ENCODE results near the gene GRPEL1.

GRPEL1 gene

GRCh38 chr4:7068883-7069282 is 1.0 kb upstream of the GRPEL1 start:
- Histone ChIP-seq H3K36me3 (ENCODE audit: control insufficient read depth in 2 of 2, insufficient read depth in 1 of 2, low read length in 2 of 2) (peaks cover 0 to 27% of the 10 kb centered on the region in 2 experiments; a peak in 2 of 3 replicates), H3K27ac (ENCODE audit: extremely low read depth, low read depth, low read length) (no peak overlapping the region), H3K4me3 (ENCODE audit: low read depth, low read length) (peak overlapping the region; percentile 62), H3K4me1 (ENCODE audit: control insufficient read depth, insufficient read depth, low read length) (peaks cover 2% of the 10 kb centered on the region; the same call in 1 of the 2 replicates), H3K9me3 (ENCODE audit: control insufficient read depth, insufficient read depth, low read depth, low read length) (no peaks in the 10 kb centered on the region)
- ChIA-PET CTCF (interaction anchor here (0.7 to 6.3 kb wide), 10 partner anchors 14 to 394 kb away, joined by 3 to 69 read pairs (median 4); partner anchors contain the start of gene TADA2B), POLR2A (interaction anchor here (0.8 to 1.7 kb wide), 6 partner anchors 26 to 344 kb away, joined by 3 to 8 read pairs (median 4); partner anchors contain the start of gene TBC1D14)
- no peak for TF ChIP-seq ZNF19 (tag by site-specific recombination; IDR thresholded peaks at IDR 0.05; ENCODE audit: low read depth)
- peak; percentile 61 for TF ChIP-seq REST (tag by site-specific recombination; IDR thresholded peaks at IDR 0.05)
- TF ChIP-seq GLIS2 (tag by site-specific recombination; IDR thresholded peaks at IDR 0.05) = peak; percentile 21; the same call in 1 of the 2 replicates

GRCh38 chr4:7068279-7068842 is 497 bp upstream of the GRPEL1 start:
- peaks cover 2% of the 10 kb centered on the region; the same call in 1 of the 2 replicates for H3K4me1 ChIP-seq (ENCODE audit: control insufficient read depth, insufficient read depth, low read length)
- H3K27ac ChIP-seq (ENCODE audit: extremely low read depth, low read depth, low read length) = no peak overlapping the region
- POLR2A ChIA-PET = interaction anchor here (0.5 to 2.3 kb wide), 21 partner anchors 9 to 961 kb away, joined by 3 to 14 read pairs (median 5); partner anchors contain the start of genes MRFAP1, TADA2B and TBC1D14
- CTCF ChIA-PET = interaction anchor here (0.7 to 6.3 kb wide), 5 partner anchors 14 to 394 kb away, joined by 3 to 69 read pairs (median 15); partner anchors contain the start of gene TADA2B
- H3K9me3 ChIP-seq (ENCODE audit: control insufficient read depth, insufficient read depth, low read depth, low read length) = no peaks in the 10 kb centered on the region
- H3K36me3 ChIP-seq (ENCODE audit: control insufficient read depth in 2 of 2, insufficient read depth in 1 of 2, low read length in 2 of 2) = peaks cover 0 to 32% of the 10 kb centered on the region in 2 experiments; a peak in 2 of 3 replicates
- H3K4me3 ChIP-seq (ENCODE audit: low read depth, low read length) = peak overlapping the region; percentile 62
- TF ChIP-seq ZSCAN16 (tag by site-specific recombination; IDR thresholded peaks at IDR 0.05) = no peak
- TF ChIP-seq ZBTB21 (tag by site-specific recombination; IDR thresholded peaks at IDR 0.05) = no peak
- TF ChIP-seq KLF8 (tag by site-specific recombination; IDR thresholded peaks at IDR 0.05) = peak; percentile 74
- no peak for TF ChIP-seq ZNF623 (tag by site-specific recombination; IDR thresholded peaks at IDR 0.05)
- TF ChIP-seq ZNF561 (tag by site-specific recombination; IDR thresholded peaks at IDR 0.05; ENCODE audit: borderline replicate concordance) = no peak
- TF ChIP-seq ZNF624 (tag by site-specific recombination; IDR thresholded peaks at IDR 0.05) = no peak
- no peak for TF ChIP-seq ZSCAN23 (tag by site-specific recombination; IDR thresholded peaks at IDR 0.05)
- no peak for TF ChIP-seq ZNF202 (tag by site-specific recombination; IDR thresholded peaks at IDR 0.05; ENCODE audit: borderline replicate concordance)
- TF ChIP-seq ZNF580 (tag by site-specific recombination; IDR thresholded peaks at IDR 0.05) = no peak
- TF ChIP-seq ZBTB17 (tag by site-specific recombination; IDR thresholded peaks at IDR 0.05) = no peak
- TF ChIP-seq ZNF548 (tag by site-specific recombination; IDR thresholded peaks at IDR 0.05) = no peak
- no peak for TF ChIP-seq ZNF341 (tag by site-specific recombination; IDR thresholded peaks at IDR 0.05; ENCODE audit: low read depth)
- no peak for TF ChIP-seq ZNF26 (tag by site-specific recombination; IDR thresholded peaks at IDR 0.05)
- TF ChIP-seq ZNF169 (tag by site-specific recombination; IDR thresholded peaks at IDR 0.05) = no peak
- TF ChIP-seq ZBTB11 (tag by site-specific recombination; conservative IDR thresholded peaks at IDR 0.05; ENCODE audit: low read depth) = no peak
- TF ChIP-seq ZNF138 (tag by site-specific recombination; IDR thresholded peaks at IDR 0.05; ENCODE audit: borderline replicate concordance) = no peak
- TF ChIP-seq HOXC10 (CRISPR knock-in tag; IDR thresholded peaks at IDR 0.05) = no peak
- TF ChIP-seq ZNF280C (tag by site-specific recombination; IDR thresholded peaks at IDR 0.05) = no peak
- TF ChIP-seq ZFP69B (tag by site-specific recombination; IDR thresholded peaks at IDR 0.05) = no peak
- TF ChIP-seq ZNF211 (tag by site-specific recombination; IDR thresholded peaks at IDR 0.05; ENCODE audit: low read depth) = no peak

Measured in HEK293 (cell line).